HG02642 (cell line): ENCODE data around the gene PYGB.
"Not testable (repeated sequence)": the region's sequence is repeated elsewhere in the genome, so short reads cannot be mapped to it uniquely, and the experiment has no call there.

Experiments
- ATAC-seq: cut with Tn5 transposase; IDR thresholded peaks from one replicate; pipeline ENCODE4 v1.9.1; 2021; ENCODE audit warnings: mild to moderate bottlenecking; ENCODE audit not compliant: unreplicated experiment, poor library complexity

Gene PYGB

DNA sequence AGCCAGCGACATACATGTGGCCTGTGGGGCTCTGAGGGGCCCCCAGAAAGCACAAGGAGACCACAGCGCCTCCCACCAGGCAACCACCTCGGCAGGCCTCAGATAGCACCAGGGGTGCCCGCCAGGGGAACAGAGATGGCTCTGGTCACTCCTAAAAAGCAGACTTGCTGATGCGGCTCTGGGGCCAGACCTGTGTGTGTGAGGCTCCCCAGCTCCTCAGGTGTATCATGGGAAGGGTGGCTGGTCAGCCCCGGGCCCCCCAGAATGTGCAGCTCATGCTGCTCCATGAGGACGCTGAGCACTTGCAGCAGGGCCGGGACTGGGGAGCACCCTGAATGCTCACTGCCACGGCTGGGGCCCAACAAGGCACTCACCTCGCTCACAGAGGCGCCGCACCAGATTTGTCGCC, 60.2 kb downstream of the PYGB start:
- no peak for ATAC-seq

GRCh38 chr20:25308671-25309394, 60.9 kb downstream of the PYGB start:
- no peak for ATAC-seq

- ATAC-seq, result no peak
Observed at GRCh38 chr20:25309395-25310267, 61.7 kb downstream of the PYGB start.

DNA sequence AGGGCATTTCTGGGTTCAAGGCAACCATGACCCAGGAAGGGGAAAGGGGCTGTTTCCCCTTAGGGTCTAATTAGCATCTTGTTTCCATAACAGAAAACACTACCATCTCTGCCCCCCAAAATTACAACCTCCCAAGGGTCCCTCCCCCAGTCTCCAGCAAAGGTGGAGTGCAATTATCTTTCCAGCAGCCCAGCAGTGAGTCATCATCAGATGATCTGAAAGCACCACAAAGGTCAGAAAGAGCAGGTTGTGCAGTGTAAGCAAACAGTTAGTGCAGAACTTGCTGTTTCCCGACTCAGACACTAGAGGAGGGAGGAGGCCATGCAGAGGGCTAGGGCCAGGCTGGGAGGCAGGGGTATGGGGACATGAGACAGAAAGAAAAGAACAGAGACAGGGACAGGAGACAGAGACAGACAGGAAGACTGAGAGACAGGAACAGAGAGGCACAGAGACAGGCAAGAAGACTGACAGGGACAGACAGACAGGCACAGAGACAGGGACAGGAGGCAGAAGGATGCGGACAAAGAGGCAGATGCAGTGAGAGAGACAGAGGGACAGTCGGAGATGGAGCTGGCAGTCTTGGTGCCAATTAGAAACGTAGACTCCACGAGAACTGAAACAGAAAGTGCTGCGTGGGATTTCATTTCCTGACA, 62.5 kb downstream of the PYGB start:
- peak; percentile 90 for ATAC-seq

- ATAC-seq, result no peak
Observed at GRCh38 chr20:25310921-25311728, 63.2 kb downstream of the PYGB start.

- ATAC-seq, result not testable (repeated sequence)
Observed at GRCh38 chr20:25312716-25313115, 64.8 kb downstream of the PYGB start.

- ATAC-seq, result no peak
Observed at GRCh38 chr20:25313593-25313992, 65.7 kb downstream of the PYGB start.

DNA sequence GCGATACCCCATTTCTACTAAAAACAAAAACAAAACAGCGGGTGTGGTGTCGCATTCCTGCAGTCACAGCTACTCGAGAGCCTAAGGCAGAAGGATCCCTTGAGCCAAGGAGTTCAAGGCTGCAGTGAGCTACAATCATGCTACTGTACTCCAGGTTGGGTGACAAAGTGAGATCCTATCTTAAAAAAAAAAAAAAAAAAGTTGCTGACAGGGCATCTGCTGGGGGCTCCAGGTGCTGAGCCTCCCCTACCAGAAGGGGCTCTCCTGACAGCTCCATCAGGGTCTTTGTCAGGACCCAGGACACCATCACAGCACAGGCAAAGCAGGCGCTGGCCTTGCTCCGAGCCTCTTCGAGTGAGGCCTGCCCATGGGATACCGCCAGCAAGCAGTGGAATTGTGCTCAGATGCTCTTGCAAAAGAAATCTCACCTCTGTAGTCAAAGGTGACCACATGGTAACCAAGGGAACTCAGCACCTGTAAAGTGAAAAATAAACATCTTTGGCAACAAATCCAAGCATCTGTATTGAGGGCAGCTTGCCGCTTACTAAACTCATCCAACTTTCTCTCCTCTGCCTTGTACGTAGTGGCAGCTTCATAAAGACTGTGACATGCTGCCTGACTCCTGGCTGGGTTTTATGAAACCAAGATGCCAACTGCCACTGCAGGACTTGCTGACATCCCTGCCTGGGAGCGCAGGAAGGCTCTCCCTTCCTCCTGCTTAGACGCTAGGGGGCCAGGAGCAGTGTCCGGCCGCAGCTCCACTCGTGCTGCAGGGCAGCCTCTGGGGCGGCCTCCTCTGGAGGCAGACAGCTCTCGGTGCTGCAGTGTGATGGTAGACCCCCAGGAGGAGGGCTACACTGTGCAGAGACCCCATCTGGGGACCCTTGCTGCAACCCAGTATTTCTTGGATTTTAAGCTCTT, 66.9 kb downstream of the PYGB start:
- ATAC-seq, result no peak

DNA sequence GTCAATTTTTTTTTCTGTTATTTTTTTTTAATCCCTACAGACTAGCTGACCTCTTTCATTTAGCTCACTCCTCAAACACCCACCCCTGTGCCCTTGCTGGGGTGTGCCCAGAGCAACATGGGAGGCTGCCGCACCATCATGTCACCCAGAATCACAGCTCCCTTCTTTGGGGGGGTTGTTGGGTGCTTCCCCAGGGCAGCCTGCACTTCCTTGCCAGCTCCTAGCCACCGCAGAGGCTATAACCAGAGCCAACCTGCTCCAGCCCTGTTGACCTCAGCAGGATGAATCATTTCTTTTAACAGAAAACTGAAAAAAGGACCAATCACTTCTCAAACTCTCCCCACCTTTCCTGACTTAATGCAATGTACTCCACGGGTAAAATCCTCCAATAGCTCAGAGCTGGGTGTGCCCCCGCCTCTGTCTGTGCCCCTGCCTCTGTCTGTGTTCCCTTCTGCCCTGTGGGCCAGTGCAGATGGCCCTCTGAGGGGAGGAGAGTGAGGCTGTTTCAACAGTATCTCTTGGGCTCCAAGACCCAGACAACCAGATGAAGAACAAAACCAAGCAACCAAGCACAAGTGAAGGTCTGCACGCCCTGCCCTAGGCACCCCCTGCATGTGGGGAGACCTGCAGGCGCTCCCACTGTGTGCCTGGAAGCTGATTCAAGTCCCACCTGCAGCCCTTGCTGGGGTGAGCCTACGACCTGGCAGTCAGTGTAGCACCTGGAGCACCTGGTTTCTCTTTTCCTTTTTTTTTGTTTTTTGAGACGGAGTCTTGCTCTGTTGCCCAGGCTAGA, 67.7 kb downstream of the PYGB start:
- ATAC-seq, result no peak

DNA sequence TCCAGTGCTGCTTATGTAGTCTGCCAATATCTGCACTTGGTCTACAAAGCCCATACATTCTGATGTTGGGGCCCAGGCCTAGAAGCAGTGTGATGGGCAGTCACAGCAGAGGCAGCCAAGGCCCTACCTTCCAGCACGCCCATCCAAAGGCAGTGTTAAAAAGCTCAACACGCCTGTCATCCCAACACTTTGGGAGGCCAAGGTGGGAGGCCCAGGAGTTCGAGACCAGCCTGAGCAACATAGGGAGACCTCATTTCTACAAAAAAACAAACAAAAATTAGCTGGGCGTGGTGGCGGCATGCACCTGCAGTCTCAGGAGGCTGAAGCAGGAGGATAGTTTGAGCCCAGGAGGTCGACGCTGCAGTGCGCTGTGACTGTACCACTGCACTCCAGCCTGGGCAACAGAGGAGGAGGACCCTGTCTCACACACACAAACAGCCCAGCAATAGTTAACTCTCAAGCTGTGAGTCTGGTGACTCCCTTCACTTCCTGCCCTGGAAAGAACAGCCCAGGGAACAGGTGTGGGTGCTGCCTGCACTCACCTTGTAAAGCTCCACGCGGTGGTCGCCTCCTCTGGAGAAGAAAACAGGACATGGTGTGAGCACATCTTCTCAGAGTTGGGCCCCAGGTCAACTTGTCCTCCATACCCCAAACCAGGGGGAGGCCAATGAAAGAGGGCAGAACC, 68.8 kb downstream of the PYGB start:
- no peak for ATAC-seq

GRCh38 chr20:25317351-25318075, 69.6 kb downstream of the PYGB start:
- no peak for ATAC-seq

GRCh38 chr20:25318471-25319240, 70.8 kb downstream of the PYGB start:
- ATAC-seq, result peak; percentile 91

- ATAC-seq, result peak; percentile 14
Observed at GRCh38 chr20:25319241-25320034, 71.6 kb downstream of the PYGB start.

GRCh38 chr20:25320035-25320800, 72.3 kb downstream of the PYGB start:
- ATAC-seq, result no peak

GRCh38 chr20:25321262-25321831, 73.5 kb downstream of the PYGB start:
- ATAC-seq, result no peak
